Sigmoid colon (tissue), 7 donors: ENCODE results near the gene KCNMB1. TPM values are rescaled to one million over a fixed set of nuclear protein-coding genes. Genes with fewer than 3 reads are reported as not detected.

ENCODE experiments used
- DNase-seq: peaks from one replicate; pipeline ENCODE4 v3.0.0-alpha.2; 2019
- H3K27ac ChIP-seq, 4 donors: fragments of 200-600 bp; sonication (generic); one replicate each; pipeline ENCODE4 v1.5.1; 2016 to 2019; ENCODE audit warnings: mild to moderate bottlenecking in 1 of 4
- H3K27me3 ChIP-seq, 3 donors: fragments of 200-600 bp; sonication (generic); one replicate each; pipeline ENCODE4 v1.5.1; 2019; ENCODE audit warnings: mild to moderate bottlenecking in 1 of 3
- H3K36me3 ChIP-seq, 4 donors: fragments of 200-600 bp; sonication (generic); one replicate each; pipeline ENCODE4 v1.5.1; 2016 to 2019
- H3K4me1 ChIP-seq, 4 donors: fragments of 200-600 bp; sonication (generic); one replicate each; pipeline ENCODE4 v1.5.1; 2017 to 2019
- H3K4me3 ChIP-seq, 4 donors: fragments of 200-600 bp; sonication (generic); one replicate each; pipeline ENCODE4 v1.5.1; 2017 to 2019; ENCODE audit warnings: mild to moderate bottlenecking in 2 of 4, moderate library complexity in 1 of 4
- H3K9me3 ChIP-seq, 4 donors: fragments of 200-600 bp in 3 of 4; sonication (generic) in 3 of 4; one replicate each; pipeline versions ENCODE4 v1.5.1 to v1.6.1; 2013 to 2019
- EP300 ChIP-seq, 4 donors: sonication (generic); formaldehyde crosslinking; IDR thresholded peaks; one replicate each; pipeline ENCODE4 v1.6.1; 2017; ENCODE audit warnings: antibody characterized with exemption in 4 of 4
- POLR2A ChIP-seq, 2 donors: fragments of 450-650 bp; IDR thresholded peaks; one replicate each; pipeline ENCODE4 v1.6.1; 2016; ENCODE audit warnings: antibody characterized with exemption in 2 of 2, mild to moderate bottlenecking in 2 of 2, moderate library complexity in 2 of 2
- POLR2AphosphoS5 ChIP-seq, 4 donors: sonication (generic); formaldehyde crosslinking; IDR thresholded peaks; one replicate each; pipeline ENCODE4 v1.6.1; 2017; ENCODE audit warnings: antibody characterized with exemption in 4 of 4
- WGBS, 2 donors: extraction: QIAGEN DNeasy Blood & Tissue Kit; methylation state at CpG; one replicate each; pipeline ENCODE4 v1.1.7; 2013; 5-methylcytosine and 5-hydroxymethylcytosine counted together
- intact Hi-C: fragments of 100-400 bp; cut with DNase I; formaldehyde crosslinking; loops from one replicate; pipeline ENCODE4 v1.15.1; 2023
- polyA plus RNA-seq, 3 donors: library from polyadenylated mRNA; stranded (reverse); fragments of 200-250 nt; gene quantifications; one replicate each; pipeline ENCODE4 v1.2.3, GENCODE V29; 2013
- total RNA-seq, 4 donors: library from RNA; depleted of rRNA; stranded (reverse); fragments of >200 nt; gene quantifications; one replicate each; pipeline ENCODE4 v1.1.0, GENCODE V29; 2016
- TF ChIP-seq, protein P1 (sequence below), 4 experiments: fragments of 450-650 bp in 3 of 4; fragments of 200-600 bp in 1 of 4; IDR thresholded peaks; one replicate each; pipeline ENCODE4 v1.5.1; 2016 to 2019; ENCODE audit warnings: antibody characterized with exemption in 4 of 4, mild to moderate bottlenecking in 3 of 4, moderate library complexity in 2 of 4
- donor health status: healthy with polysubstance abuse.
- donor health status: Bipolar disorder and iron deficiency.
- donor health status: healthy.

KCNMB1 gene
- total and polyA plus RNA-seq, 7 donors: 0.46 to 59.8 (median 38.6) TPM

DNA sequence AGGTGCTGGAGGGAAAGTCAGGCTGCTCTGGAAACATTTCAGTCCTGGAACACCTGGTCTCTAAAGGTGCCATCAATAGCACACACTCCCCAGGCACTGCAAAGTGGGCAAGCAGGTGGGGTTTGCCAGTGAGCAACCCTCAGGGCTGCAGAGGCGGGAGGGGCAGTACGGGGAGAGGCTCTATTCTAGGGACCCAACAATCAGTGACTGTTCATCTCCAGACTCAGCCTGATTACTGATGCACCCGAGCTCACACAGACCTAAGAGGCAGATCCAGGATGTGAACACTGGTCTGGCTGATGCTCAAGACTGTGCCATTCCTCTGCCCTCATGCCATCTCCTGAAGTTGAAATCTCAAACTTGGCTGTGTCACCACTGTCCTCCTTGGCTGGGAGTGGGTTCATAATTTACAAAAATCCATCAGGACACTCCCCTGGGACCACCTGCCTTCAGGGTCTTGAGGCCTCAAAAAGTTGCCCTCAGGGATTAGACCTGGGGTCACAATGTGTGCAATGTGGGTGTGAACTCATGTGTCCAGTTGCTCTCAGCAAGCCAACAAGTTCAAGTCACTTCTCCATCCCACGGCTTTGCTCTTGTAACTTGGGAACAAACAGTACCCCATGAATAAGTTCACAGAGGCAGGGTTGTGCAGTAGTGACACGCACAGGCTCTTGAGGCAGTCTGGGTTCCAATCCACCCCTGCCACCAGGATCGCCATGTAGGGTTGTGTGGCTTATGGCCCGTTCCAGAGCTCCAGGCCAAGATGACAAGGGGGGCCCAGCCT, 19.9 kb upstream of the KCNMB1 start:
- H3K36me3 ChIP-seq: peaks cover 0 to 8% (median 0%) of the 10 kb centered on the region in 4 donors
- intact Hi-C loops: no loop called here
- WGBS, 2 donors: 68 to 84% methylated on average over 7 of the region's 7 CpGs
- peaks cover 0 to 24% (median 17%) of the 10 kb centered on the region in 4 donors for H3K4me1 ChIP-seq
- TF ChIP-seq POLR2AphosphoS5 (IDR thresholded peaks at IDR 0.05): no peak
- TF ChIP-seq, protein P1, sequence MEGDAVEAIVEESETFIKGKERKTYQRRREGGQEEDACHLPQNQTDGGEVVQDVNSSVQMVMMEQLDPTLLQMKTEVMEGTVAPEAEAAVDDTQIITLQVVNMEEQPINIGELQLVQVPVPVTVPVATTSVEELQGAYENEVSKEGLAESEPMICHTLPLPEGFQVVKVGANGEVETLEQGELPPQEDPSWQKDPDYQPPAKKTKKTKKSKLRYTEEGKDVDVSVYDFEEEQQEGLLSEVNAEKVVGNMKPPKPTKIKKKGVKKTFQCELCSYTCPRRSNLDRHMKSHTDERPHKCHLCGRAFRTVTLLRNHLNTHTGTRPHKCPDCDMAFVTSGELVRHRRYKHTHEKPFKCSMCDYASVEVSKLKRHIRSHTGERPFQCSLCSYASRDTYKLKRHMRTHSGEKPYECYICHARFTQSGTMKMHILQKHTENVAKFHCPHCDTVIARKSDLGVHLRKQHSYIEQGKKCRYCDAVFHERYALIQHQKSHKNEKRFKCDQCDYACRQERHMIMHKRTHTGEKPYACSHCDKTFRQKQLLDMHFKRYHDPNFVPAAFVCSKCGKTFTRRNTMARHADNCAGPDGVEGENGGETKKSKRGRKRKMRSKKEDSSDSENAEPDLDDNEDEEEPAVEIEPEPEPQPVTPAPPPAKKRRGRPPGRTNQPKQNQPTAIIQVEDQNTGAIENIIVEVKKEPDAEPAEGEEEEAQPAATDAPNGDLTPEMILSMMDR (IDR thresholded peaks at IDR 0.05): no peak
- no peak for TF ChIP-seq EP300 (IDR thresholded peaks at IDR 0.05)
- TF ChIP-seq POLR2A (IDR thresholded peaks at IDR 0.05): no peak
- no peak overlapping the region for H3K27ac ChIP-seq
- H3K4me3 ChIP-seq: no peak overlapping the region
- no peaks in the 10 kb centered on the region for H3K27me3 ChIP-seq
- no peak for DNase-seq
- H3K9me3 ChIP-seq: no peaks in the 10 kb centered on the region

DNA sequence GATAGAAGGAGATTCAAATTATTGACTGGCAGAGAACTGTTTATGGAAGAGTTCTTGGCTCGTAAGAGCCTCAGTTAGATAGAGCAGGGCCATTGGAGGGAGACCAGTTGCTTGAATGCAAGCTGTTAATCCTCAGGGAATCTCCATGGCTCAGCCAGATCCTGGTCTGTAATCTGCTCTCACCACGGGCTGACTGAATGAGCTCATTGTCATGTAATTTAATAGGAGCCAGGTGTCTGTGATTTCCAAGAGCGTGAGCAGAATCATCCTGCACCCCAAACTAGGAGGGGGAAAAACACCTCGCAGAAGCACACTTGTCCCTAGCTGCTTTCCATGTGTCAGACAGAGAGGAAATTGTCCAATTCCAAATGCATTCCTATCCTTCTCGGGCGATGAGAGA, 19.1 kb upstream of the KCNMB1 start:
- TF ChIP-seq POLR2AphosphoS5 (IDR thresholded peaks at IDR 0.05) (no peak), EP300 (IDR thresholded peaks at IDR 0.05) (no peak), POLR2A (IDR thresholded peaks at IDR 0.05) (no peak)
- TF ChIP-seq, protein P1 (IDR thresholded peaks at IDR 0.05): no peak
- intact Hi-C loops: no loop called here

DNA sequence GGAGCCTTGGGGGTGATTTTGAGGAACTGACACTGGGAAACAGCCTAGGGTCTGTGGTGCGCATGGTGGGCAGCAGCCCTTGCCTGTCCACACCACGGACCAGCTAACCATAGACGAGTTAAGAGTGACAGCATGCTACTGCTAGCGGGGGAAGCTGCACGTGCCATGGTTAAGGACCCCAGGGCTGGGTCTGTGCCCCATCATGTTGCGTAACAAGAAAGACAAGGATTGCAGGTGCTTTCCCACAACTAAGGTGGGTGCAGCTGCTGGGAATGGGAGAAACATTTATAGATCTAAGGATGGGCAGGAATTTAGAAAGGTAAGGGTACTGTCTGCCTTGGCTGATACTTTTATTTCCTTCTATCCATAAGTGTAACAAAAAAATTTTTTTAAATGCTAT, 17.9 kb upstream of the KCNMB1 start:
- TF ChIP-seq POLR2A (IDR thresholded peaks at IDR 0.05): no peak
- 84 to 89% methylated on average over 6 of the region's 6 CpGs for WGBS, 2 donors
- Histone ChIP-seq H3K4me3 (no peak overlapping the region), H3K9me3 (no peaks in the 10 kb centered on the region), H3K27ac (no peak overlapping the region), H3K27me3 (no peaks in the 10 kb centered on the region), H3K4me1 (peaks cover 0 to 24% (median 17%) of the 10 kb centered on the region in 4 donors), H3K36me3 (peaks cover 0 to 3% (median 0%) of the 10 kb centered on the region in 4 donors)
- DNase-seq: no peak
- intact Hi-C loops: no loop called here

More for the DNA sequence above, 19.1 kb upstream of the KCNMB1 start:
- Histone ChIP-seq H3K4me1 (peaks cover 0 to 24% (median 17%) of the 10 kb centered on the region in 4 donors), H3K4me3 (no peak overlapping the region), H3K27ac (no peak overlapping the region), H3K9me3 (no peaks in the 10 kb centered on the region), H3K36me3 (peaks cover 0 to 8% (median 0%) of the 10 kb centered on the region in 4 donors), H3K27me3 (no peaks in the 10 kb centered on the region)
- 39 to 66% methylated on average over 6 of the region's 6 CpGs for WGBS, 2 donors
- no peak for DNase-seq

DNA sequence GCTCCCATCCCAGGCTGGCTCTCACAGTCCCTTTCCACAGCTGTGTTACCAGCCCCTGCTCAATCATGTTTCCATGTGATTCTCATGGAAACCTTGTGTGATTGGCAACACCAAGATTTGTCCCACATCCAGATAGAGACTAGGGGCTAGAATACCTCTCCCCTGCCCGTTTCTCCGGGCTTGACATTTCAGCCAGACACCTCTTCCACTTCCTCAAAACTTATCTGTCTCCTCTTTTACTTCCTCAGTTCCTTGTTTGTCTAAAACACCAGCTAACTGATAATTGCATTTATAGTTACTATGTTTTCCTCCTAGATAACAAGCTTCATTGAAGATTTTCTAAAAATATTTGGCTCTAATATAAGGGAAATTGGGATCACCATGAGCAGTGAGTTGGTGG, 16.6 kb upstream of the KCNMB1 start:
- Histone ChIP-seq H3K27me3 (no peaks in the 10 kb centered on the region), H3K27ac (no peak overlapping the region), H3K4me1 (peaks cover 0 to 24% (median 17%) of the 10 kb centered on the region in 4 donors), H3K4me3 (no peak overlapping the region), H3K9me3 (no peaks in the 10 kb centered on the region), H3K36me3 (peaks cover 0 to 10% (median 0%) of the 10 kb centered on the region in 4 donors)
- intact Hi-C loops: no loop called here
- 20 to 36% methylated on average over 2 of the region's 2 CpGs for WGBS, 2 donors
- no peak for DNase-seq
- TF ChIP-seq EP300 (IDR thresholded peaks at IDR 0.05) (no peak), POLR2A (IDR thresholded peaks at IDR 0.05) (no peak), POLR2AphosphoS5 (IDR thresholded peaks at IDR 0.05) (no peak)
- TF ChIP-seq, protein P1 (IDR thresholded peaks at IDR 0.05): no peak

DNA sequence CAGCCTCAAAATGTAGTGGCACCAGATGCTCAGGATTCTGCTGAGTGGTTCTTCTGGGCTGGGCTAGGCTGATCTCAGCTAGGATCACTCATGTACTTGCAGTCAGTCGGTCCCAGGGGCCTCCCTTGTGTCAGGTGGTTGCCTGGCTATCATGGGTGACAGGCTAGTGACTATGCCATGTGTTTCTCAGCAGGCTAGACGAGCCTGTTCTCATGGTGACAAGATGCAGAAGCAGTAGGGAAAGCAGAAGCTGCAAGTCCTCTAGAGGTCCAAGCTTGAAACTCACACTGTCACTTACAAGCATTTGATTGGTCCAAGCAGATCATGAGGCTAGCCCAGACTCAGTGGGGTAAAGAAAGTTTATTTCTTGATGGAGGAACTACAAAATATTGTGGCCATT, 15.2 kb upstream of the KCNMB1 start:
- Histone ChIP-seq H3K4me3 (no peak overlapping the region), H3K9me3 (no peaks in the 10 kb centered on the region), H3K4me1 (peaks cover 0 to 20% (median 17%) of the 10 kb centered on the region in 4 donors), H3K27me3 (no peaks in the 10 kb centered on the region), H3K27ac (no peak overlapping the region), H3K36me3 (peaks cover 0 to 10% (median 0%) of the 10 kb centered on the region in 4 donors)
- no peak for DNase-seq
- no peak for TF ChIP-seq EP300 (IDR thresholded peaks at IDR 0.05)
- no peak for TF ChIP-seq POLR2AphosphoS5 (IDR thresholded peaks at IDR 0.05)
- TF ChIP-seq, protein P1 (IDR thresholded peaks at IDR 0.05): no peak
- no peak for TF ChIP-seq POLR2A (IDR thresholded peaks at IDR 0.05)
- intact Hi-C loops: no loop called here
- 18 to 34% methylated on average over 2 of the region's 2 CpGs for WGBS, 2 donors
